ENCODE results near the gene OR13A1. TPM values are rescaled to one million over a fixed set of nuclear protein-coding genes. Genes with fewer than 3 reads are reported as not detected.
"Not testable (repeated sequence)": the region's sequence is repeated elsewhere in the genome, so short reads cannot be mapped to it uniquely, and the experiment has no call there.

OR13A1 gene
- total RNA-seq, 1 donor: not detected

- no peak overlapping the region for H3K4me3 ChIP-seq (ENCODE audit: low read depth, low read length)
- no peak for DNase-seq (ENCODE audit: low read depth)
- TF ChIP-seq CTCF (IDR thresholded peaks at IDR 0.05; ENCODE audit: insufficient read depth, low read length): no peak
Observed at GRCh38 chr10:45274364-45274763, 41.0 kb downstream of the OR13A1 start.

GRCh38 chr10:45267777-45268176 lies 47.6 kb downstream of the OR13A1 start:
- not testable (repeated sequence) for H3K4me3 ChIP-seq (ENCODE audit: low read depth, low read length); DNase-seq (ENCODE audit: low read depth)

- no peak overlapping the region for H3K4me3 ChIP-seq (ENCODE audit: low read depth, low read length)
- DNase-seq (ENCODE audit: low read depth): no peak
- TF ChIP-seq CTCF (IDR thresholded peaks at IDR 0.05; ENCODE audit: insufficient read depth, low read length): no peak
Observed at GRCh38 chr10:45265996-45266395, 49.4 kb downstream of the OR13A1 start.

- DNase-seq (ENCODE audit: low read depth): no peak
- no peak overlapping the region for H3K4me3 ChIP-seq (ENCODE audit: low read depth, low read length)
- TF ChIP-seq CTCF (IDR thresholded peaks at IDR 0.05; ENCODE audit: insufficient read depth, low read length): no peak
Observed at GRCh38 chr10:45261946-45262345, 53.5 kb downstream of the OR13A1 start.

DNA sequence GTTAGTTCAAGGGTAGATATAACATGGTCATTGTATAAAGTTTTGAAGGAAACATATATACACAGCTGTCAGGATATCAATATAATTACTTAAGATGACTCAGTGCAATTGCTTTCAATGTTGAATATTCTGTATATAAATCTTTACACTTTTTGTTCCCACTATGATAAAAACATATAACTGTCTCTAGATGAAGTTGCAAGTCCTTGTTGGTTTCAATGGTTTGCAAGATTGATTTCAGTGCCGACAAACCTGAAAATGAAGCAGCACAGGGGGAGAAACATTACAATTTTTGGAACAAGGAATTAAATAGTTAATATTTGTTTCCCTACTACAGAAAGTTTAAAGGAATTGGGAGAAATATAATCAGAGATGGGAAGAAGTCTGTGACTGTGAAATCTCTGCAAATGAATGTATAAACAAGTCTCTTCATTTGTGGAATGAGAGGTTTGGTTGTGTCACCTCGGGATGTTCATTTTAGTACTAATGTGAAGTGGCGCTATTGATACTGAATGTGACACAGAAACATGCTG lies 54.1 kb downstream of the OR13A1 start:
- DNase-seq (ENCODE audit: low read depth): no peak
- no peak overlapping the region for H3K4me3 ChIP-seq (ENCODE audit: low read depth, low read length)
- TF ChIP-seq CTCF (IDR thresholded peaks at IDR 0.05; ENCODE audit: insufficient read depth, low read length): no peak

GRCh38 chr10:45260635-45261034 lies 54.8 kb downstream of the OR13A1 start:
- DNase-seq (ENCODE audit: low read depth): not testable (repeated sequence)

GRCh38 chr10:45259786-45260495 lies 55.5 kb downstream of the OR13A1 start:
- not testable (repeated sequence) for DNase-seq (ENCODE audit: low read depth); H3K4me3 ChIP-seq (ENCODE audit: low read depth, low read length)

More at GRCh38 chr10:45260635-45261034, 54.8 kb downstream of the OR13A1 start:
- not testable (repeated sequence) for H3K4me3 ChIP-seq (ENCODE audit: low read depth, low read length)

- no peak for DNase-seq (ENCODE audit: low read depth)
- no peak for TF ChIP-seq CTCF (IDR thresholded peaks at IDR 0.05; ENCODE audit: insufficient read depth, low read length)
- no peak overlapping the region for H3K4me3 ChIP-seq (ENCODE audit: low read depth, low read length)
Observed at GRCh38 chr10:45257600-45257999, 57.8 kb downstream of the OR13A1 start.

Measured in fibroblast of the aortic adventitia (primary cell).